ENCODE measurements around the gene TMOD3.

TMOD3 gene

DNA sequence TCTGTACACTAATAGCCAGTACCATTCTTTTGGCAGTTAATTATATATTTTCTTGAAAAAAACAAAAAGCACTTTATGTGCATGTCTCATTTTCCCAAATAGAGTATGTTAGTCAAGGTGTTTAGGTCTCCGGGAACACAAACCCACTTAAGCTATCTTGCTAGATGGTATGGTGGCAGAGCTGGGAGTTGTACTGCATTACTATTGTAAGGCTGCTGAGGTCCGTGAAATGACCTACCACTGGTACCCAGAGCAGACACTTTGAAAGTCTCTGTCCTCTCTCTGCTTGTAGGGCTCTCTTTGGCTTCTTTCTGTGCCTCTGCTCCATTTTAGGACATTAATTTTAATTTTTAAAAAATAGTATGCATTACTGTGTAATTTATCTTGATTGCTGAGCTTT lies 8.8 kb downstream of the TMOD3 start:
- TF ChIP-seq, protein P1, sequence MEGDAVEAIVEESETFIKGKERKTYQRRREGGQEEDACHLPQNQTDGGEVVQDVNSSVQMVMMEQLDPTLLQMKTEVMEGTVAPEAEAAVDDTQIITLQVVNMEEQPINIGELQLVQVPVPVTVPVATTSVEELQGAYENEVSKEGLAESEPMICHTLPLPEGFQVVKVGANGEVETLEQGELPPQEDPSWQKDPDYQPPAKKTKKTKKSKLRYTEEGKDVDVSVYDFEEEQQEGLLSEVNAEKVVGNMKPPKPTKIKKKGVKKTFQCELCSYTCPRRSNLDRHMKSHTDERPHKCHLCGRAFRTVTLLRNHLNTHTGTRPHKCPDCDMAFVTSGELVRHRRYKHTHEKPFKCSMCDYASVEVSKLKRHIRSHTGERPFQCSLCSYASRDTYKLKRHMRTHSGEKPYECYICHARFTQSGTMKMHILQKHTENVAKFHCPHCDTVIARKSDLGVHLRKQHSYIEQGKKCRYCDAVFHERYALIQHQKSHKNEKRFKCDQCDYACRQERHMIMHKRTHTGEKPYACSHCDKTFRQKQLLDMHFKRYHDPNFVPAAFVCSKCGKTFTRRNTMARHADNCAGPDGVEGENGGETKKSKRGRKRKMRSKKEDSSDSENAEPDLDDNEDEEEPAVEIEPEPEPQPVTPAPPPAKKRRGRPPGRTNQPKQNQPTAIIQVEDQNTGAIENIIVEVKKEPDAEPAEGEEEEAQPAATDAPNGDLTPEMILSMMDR (IDR thresholded peaks at IDR 0.05; ENCODE audit: low read depth, low read length): no peak
- no peak for TF ChIP-seq EZH2phosphoT487 (IDR thresholded peaks at IDR 0.05; ENCODE audit: low read depth)
- Histone ChIP-seq H2AFZ (ENCODE audit: low read depth, low read length) (no peak overlapping the region), H3K4me3 (ENCODE audit: low read length) (peak overlapping the region; percentile 13; the same call in 1 of the 2 replicates), H4K20me1 (ENCODE audit: insufficient read depth, low read length) (peaks cover 79% of the 10 kb centered on the region), H3K36me3 (replicated peaks; ENCODE audit: low read depth, low read length) (no peaks in the 10 kb centered on the region), H3K9ac (ENCODE audit: low read length) (no peak overlapping the region), H3K79me2 (ENCODE audit: low read length) (peaks cover 93% of the 10 kb centered on the region), H3K27me3 (ENCODE audit: low read depth, low read length) (no peaks in the 10 kb centered on the region), H3K4me1 (ENCODE audit: low read length) (peaks cover 33% of the 10 kb centered on the region), H3K9me3 (ENCODE audit: insufficient read depth, low read length) (no peaks in the 10 kb centered on the region), H3K4me2 (ENCODE audit: low read length) (peak overlapping the region; percentile 53), H3K27ac (ENCODE audit: low read length) (no peak overlapping the region)

DNA sequence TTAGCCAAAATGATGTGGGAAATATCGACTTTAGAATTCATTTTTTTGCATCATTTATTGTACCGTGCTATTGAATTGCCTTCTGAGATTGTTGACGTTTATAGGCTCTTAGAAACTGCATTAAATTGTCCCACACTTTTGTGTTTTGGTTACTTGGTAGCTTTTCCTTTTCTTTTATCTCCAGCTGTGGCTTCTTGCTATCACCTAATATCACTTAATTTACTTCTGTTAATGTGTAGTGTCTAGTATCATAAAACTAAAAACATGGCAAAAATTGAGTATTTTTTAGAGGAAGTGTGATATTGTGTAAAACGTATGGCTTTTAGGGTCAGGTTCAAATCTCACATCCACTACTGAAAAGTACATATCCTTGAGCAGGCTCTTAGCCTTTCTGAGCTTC lies 11.2 kb downstream of the TMOD3 start:
- peaks cover 83% of the 10 kb centered on the region for H4K20me1 ChIP-seq (ENCODE audit: insufficient read depth, low read length)
- peaks cover 36% of the 10 kb centered on the region for H3K4me1 ChIP-seq (ENCODE audit: low read length)

DNA sequence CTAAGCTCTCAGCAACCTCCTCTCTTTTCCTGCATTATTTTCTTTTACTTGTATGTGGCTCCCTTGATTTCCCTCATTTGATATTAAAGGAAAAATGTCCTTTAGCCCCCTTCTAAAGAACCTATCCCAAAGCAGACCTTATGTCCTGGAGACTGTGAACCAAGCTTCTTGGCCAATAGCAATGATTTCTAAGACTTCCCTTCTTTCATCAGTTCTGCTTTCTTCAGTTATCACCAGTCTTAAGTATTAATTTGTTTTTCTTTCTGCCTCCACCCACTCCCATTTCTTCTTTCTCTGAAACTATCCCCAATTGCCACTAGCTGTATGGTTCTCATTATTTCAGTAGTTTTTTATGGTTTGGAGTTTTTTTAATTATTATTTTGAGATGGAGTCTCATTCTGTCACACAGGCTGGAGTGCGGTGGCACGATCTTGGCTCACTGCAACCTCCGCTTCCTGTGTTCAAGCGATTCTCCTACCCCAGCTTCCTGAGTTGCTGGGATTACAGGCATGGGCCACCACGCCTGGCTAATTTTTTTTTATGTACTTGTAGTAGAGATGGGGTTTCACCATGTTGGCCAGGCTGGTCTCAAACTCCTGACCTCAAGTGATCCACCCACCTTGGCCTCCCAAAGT lies 12.1 kb downstream of the TMOD3 start:
- H3K27ac ChIP-seq (ENCODE audit: low read length): no peak overlapping the region
- H3K9me3 ChIP-seq (ENCODE audit: insufficient read depth, low read length): no peaks in the 10 kb centered on the region
- H3K79me2 ChIP-seq (ENCODE audit: low read length): peaks cover 94% of the 10 kb centered on the region
- peaks cover 41% of the 10 kb centered on the region for H3K4me1 ChIP-seq (ENCODE audit: low read length)
- no peaks in the 10 kb centered on the region for H3K27me3 ChIP-seq (ENCODE audit: low read depth, low read length)
- no peak for TF ChIP-seq EZH2phosphoT487 (IDR thresholded peaks at IDR 0.05; ENCODE audit: low read depth)
- no peak overlapping the region for H3K9ac ChIP-seq (ENCODE audit: low read length)
- peaks cover 83% of the 10 kb centered on the region for H4K20me1 ChIP-seq (ENCODE audit: insufficient read depth, low read length)
- no peak overlapping the region for H2AFZ ChIP-seq (ENCODE audit: low read depth, low read length)
- H3K4me3 ChIP-seq (ENCODE audit: low read length): no peak overlapping the region
- H3K4me2 ChIP-seq (ENCODE audit: low read length): no peak overlapping the region
- no peaks in the 10 kb centered on the region for H3K36me3 ChIP-seq (replicated peaks; ENCODE audit: low read depth, low read length)

More for the DNA sequence above, 11.2 kb downstream of the TMOD3 start:
- Histone ChIP-seq H3K9ac (ENCODE audit: low read length) (no peak overlapping the region), H3K4me3 (ENCODE audit: low read length) (no peak overlapping the region), H3K79me2 (ENCODE audit: low read length) (peaks cover 93% of the 10 kb centered on the region), H3K27me3 (ENCODE audit: low read depth, low read length) (no peaks in the 10 kb centered on the region), H3K27ac (ENCODE audit: low read length) (no peak overlapping the region), H2AFZ (ENCODE audit: low read depth, low read length) (no peak overlapping the region), H3K4me2 (ENCODE audit: low read length) (no peak overlapping the region), H3K9me3 (ENCODE audit: insufficient read depth, low read length) (no peaks in the 10 kb centered on the region), H3K36me3 (replicated peaks; ENCODE audit: low read depth, low read length) (no peaks in the 10 kb centered on the region)
- TF ChIP-seq EZH2phosphoT487 (IDR thresholded peaks at IDR 0.05; ENCODE audit: low read depth): no peak

DNA sequence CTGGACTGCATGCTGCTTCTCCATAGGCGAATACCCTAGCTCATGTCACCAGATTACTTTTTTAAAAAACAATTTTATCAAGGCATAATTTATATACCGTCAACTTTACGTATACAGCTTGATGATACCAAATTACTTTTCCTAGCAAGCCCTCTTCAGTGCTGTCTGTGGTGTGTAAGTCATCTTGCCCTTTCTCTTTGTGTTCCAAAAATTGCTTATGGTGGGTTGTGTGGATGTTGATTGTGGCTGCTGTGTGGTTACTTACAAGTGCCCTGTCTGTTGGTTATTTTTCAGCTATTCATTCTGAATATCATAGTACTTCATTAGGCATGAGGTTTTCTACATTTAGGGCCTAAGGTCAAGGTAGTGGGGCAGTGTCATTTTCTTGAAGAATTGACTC lies 12.8 kb downstream of the TMOD3 start:
- H3K9ac ChIP-seq (ENCODE audit: low read length): no peak overlapping the region
- peaks cover 95% of the 10 kb centered on the region for H3K79me2 ChIP-seq (ENCODE audit: low read length)
- TF ChIP-seq EZH2phosphoT487 (IDR thresholded peaks at IDR 0.05; ENCODE audit: low read depth): no peak
- TF ChIP-seq, protein P1 (IDR thresholded peaks at IDR 0.05; ENCODE audit: low read depth, low read length): no peak
- no peaks in the 10 kb centered on the region for H3K27me3 ChIP-seq (ENCODE audit: low read depth, low read length)
- H3K4me1 ChIP-seq (ENCODE audit: low read length): peaks cover 45% of the 10 kb centered on the region
- H4K20me1 ChIP-seq (ENCODE audit: insufficient read depth, low read length): peaks cover 84% of the 10 kb centered on the region
- H3K4me2 ChIP-seq (ENCODE audit: low read length): no peak overlapping the region
- no peak overlapping the region for H2AFZ ChIP-seq (ENCODE audit: low read depth, low read length)
- H3K4me3 ChIP-seq (ENCODE audit: low read length): no peak overlapping the region
- H3K27ac ChIP-seq (ENCODE audit: low read length): no peak overlapping the region
- H3K9me3 ChIP-seq (ENCODE audit: insufficient read depth, low read length): no peaks in the 10 kb centered on the region
- H3K36me3 ChIP-seq (replicated peaks; ENCODE audit: low read depth, low read length): no peaks in the 10 kb centered on the region

DNA sequence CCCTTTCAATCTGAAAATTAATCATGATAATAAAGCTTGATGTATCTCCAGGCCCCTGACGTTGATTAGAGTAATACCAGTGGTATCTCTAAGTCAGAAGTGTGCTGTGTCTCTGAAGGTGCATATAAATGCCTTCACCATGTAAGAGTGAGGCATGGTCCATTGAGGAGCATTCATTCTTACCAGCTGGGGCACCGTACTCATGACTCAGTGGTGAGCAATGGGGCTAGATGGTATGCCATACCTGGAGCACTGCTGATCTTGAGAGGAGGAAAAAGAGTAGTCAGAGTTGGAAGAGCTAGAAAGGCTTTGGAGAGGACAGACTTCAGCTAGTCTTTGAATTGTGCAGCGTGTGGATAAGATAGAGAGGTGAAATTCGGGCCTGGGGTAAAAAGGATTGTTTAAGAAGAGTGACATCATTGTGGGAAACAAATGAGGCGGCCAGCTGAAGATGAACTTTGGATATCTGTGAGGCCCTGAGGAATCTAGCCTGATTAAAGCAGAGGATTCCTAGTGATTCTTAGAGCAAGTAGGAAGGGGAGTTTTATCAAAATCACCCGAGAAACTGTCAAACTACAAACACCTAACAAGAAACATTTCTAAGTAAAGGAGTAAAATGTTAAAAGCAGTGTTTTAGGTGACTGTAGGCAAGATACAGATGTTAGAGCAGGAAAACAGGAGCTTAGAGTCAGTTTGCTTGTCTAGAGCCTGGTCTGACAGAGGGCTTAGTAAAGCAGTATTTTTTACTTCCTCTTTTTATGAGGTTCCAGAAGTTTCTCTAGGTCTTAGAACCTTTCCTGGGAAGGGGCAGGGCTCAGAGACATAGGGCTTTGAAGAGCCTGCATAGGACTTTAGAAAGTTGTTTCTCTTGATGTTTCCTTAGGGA lies 13.6 kb downstream of the TMOD3 start:
- no peak overlapping the region for H3K4me3 ChIP-seq (ENCODE audit: low read length)
- H2AFZ ChIP-seq (ENCODE audit: low read depth, low read length): no peak overlapping the region
- no peaks in the 10 kb centered on the region for H3K27me3 ChIP-seq (ENCODE audit: low read depth, low read length)
- no peak for TF ChIP-seq EZH2phosphoT487 (IDR thresholded peaks at IDR 0.05; ENCODE audit: low read depth)
- TF ChIP-seq, protein P1 (IDR thresholded peaks at IDR 0.05; ENCODE audit: low read depth, low read length): no peak
- peaks cover 36% of the 10 kb centered on the region for H3K4me1 ChIP-seq (ENCODE audit: low read length)
- no peak overlapping the region for H3K9ac ChIP-seq (ENCODE audit: low read length)
- H4K20me1 ChIP-seq (ENCODE audit: insufficient read depth, low read length): peaks cover 84% of the 10 kb centered on the region
- peak overlapping the region; percentile 18; the same call in 1 of the 2 replicates for H3K4me2 ChIP-seq (ENCODE audit: low read length)
- no peaks in the 10 kb centered on the region for H3K36me3 ChIP-seq (replicated peaks; ENCODE audit: low read depth, low read length)
- no peaks in the 10 kb centered on the region for H3K9me3 ChIP-seq (ENCODE audit: insufficient read depth, low read length)
- H3K27ac ChIP-seq (ENCODE audit: low read length): no peak overlapping the region
- H3K79me2 ChIP-seq (ENCODE audit: low read length): peaks cover 95% of the 10 kb centered on the region
